GM18873 (cell line): ENCODE measurements around the gene TOMM70.
"Not testable (repeated sequence)": the region's sequence is repeated elsewhere in the genome, so short reads cannot be mapped to it uniquely, and the experiment has no call there.

Experiments
- ATAC-seq: cut with Tn5 transposase; IDR thresholded peaks from one replicate; pipeline ENCODE4 v1.9.1; 2021; ENCODE audit warnings: mild to moderate bottlenecking, moderate library complexity, moderate number of reproducible peaks; ENCODE audit not compliant: unreplicated experiment, low FRiP score

The TOMM70 gene

DNA sequence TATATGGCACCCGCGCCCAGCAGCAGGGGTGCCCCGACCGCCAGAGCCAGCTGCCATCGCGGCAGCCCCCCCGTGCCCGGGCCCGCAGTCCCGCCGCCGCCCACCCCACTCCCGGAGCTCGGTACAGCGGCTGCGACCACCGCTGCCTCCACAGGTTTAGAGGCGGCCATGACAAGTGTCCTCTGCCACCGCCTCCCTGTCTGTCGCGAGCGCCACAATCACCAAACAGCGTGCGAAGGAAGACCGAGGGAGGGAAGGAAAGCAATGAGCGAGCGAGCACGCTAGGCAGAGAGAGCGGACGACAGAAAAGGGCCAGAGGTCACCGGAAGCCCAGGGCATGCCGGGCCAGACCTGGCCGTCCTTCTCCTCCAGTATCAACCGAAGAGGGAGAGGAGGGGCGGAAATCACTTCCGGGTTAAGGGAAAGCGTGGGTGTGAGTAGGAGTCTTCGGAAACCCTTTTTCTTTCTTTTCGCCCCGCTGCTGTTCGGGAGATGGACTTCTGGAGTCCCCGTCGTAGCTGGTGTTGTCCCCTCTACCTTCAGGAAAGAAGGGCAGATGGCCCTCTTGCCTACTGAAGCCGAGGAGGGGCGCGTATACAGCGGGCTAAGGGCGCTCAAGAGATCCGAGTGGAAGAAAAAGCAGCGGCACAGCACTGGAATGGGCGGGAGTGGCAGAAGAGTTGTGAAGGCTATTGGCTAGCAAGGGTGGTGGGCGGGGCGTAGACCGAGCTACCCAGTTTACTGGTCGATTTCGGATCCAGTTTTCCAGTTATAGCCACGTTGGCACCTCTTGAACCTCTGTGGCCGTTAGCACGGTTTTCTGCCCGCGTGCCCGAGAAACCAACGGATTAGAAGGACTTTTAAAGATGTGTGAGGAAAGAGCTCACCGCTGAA is at the start of gene TOMM70, which contains the start of gene LNP1:
TSS of gene TOMM70 (minus strand) at position 310 of the 894 bp plus-strand sequence. CDS start at position 170, 140 bp downstream.
TSS of gene LNP1 (plus strand) at position 760 of the 894 bp plus-strand sequence. CDS start 28,191 bp downstream, outside the sequence.
- ATAC-seq = peak; percentile 89

DNA sequence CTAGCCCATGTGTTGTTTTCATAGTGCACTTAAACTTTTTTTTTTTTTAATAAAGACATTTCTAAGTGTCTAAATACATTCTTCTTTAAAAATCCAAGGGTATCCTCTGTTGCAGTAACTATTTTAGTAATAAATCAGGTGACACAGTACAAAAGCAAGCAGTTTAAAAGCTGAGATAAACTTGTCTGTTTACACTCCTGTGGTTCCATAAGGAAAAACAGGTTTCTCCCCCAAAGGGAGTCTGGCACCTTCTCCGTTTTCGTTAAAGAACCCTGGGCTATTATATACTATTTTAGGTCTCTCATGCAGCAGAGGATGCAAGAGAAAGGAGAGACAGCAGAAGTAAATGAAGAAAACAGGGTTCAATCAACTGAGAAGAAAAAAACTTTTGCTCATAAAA is 48.3 kb upstream of the TOMM70 start:
- no peak for ATAC-seq

DNA sequence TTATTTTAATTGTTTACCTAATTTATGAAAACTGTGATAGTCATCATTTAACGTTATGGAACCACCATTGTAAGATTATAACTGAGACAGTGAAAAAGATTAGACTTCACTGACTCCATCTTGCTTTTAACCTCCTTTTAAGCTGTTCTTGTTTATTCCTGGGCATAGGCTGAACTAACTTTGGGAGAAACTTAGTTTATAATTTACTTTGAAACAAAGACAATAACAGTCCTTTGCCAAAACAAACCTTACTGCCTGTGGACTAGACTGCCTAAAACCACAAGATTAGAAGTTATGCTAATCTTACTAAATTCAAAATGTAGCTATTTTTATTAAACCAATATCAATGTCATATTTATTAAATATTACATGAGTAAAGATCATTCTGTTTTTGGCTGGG is 47.2 kb upstream of the TOMM70 start:
- no peak for ATAC-seq

DNA sequence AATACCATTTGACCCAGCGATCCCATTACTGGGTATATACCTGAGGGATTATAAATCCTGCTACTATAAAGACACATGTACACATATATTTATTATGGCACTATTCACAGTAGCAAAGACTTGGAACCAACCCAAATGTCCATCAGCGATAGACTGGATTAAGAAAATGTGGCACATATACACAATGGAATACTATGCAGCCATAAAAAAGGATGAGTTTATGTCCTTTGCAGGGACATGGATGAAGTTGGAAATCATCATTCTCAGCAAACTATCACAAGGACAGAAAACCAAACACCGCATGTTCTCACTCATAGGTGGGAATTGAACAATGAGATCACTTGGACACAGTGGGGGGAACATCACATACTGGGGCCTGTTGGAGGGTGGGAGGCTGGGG is 46.2 kb upstream of the TOMM70 start:
- ATAC-seq = not testable (repeated sequence)

DNA sequence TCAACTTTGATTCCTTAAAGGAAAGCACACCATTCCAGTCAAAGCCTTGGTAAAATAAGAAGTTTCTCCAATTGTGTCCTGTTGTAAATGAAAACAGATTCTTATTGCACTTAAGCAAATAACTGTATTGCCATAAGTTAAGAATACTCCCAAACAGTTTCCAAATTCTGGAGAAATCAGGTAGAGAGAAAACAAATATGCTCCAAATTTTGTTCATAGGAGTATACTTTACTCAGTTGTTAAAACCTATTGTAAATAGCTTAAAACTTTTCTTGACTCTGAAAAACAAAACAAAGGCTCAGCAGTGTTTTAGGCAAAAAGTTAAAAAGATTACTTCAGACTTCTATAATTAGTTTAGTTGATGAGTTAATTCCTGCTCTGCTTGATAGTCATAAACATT is 42.8 kb upstream of the TOMM70 start:
- ATAC-seq = no peak

DNA sequence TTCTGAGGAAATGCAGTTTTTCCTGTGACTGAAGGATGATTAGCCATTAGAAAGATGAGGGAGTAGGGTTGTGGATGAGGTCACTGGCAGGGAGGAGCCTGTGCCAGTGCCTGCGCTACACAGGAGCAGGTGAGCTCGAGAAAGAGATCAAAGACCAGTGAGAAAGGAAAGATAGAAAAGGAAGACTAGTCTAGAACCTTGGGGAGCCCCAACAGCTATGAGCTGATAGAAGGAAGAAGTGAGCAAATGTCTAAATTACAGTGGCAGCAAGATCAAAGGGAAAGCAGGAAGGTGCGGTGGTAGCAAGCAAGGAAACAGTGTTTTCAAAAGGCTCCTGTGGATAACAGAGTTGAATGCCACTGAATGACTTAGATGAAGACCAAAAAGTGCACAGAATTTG is 40.0 kb upstream of the TOMM70 start:
- ATAC-seq = no peak

DNA sequence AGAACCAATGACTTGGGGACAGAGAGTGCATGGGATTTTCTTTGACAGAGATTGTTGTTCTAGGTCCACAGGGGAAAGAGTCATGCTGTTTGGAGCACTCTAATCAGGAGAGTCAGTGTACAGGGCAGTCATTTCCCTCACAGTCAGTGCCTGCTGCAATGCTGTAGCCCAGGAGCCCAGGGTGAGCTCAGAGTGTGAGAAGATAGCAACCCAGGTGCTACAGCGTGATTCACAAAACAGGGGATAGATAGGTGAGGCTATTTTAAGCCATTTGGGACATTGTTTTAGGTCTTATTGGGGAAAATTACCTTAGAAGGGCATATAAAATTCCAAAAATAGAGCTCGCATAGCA is 37.7 kb upstream of the TOMM70 start:
- ATAC-seq = no peak

DNA sequence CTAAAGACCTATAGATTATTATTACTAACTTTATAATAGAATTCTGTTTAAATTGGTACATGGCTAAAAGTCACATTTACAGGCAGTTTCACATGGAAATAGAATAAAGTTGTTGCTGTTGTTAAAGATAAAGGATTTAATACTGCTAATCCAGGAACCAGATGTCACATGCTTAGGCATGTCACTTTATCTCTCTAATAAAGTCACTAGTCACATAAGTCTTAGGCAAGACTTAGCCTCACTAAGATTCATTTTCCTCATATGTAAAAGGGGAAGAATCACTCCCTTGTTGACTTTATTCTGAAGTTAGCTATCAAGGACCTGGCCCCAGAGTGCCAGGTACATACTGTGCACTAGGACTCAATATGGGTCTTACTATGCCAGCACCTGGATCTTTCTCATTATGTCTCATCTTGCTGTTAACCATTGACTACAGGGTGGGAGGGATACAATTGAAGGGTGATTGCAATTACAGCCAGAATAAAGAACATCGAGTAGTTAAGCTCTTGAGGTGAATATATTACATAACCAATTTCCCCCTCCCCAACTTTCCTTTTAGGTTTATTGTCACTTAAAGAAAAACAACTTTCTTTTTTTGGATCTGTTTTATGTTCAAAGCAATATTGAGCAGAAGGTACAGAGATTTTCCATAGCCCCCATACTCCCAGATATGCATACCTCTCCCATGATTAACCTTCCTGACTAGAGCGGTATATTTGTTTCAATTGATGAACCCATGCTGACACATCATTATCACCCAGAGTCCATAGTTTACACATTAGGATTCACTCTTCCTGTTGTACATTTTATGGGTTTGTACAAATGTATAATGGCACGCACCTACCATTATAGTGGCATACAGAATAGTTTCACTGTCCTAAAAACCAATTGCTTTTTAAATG is 37.1 kb upstream of the TOMM70 start:
- no peak for ATAC-seq

DNA sequence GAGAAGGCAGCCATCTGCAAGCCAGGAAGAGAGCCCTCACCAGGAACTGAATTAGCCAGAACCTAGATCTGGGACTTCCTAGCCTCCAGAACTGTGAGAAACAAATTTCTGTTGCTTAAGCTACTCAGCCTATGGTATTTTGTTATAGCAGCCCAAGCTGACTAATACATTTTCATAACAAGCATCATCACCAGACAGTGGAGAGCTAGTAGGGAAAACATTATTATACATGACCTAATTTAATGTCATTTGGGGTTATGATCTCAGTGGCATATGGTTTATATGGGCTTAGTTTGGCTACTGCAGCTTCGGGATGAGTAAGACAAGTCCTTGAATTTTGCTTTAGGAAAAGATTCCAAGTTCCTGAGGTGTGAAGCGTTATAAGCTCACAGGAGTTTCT is 36.1 kb upstream of the TOMM70 start:
- no peak for ATAC-seq

DNA sequence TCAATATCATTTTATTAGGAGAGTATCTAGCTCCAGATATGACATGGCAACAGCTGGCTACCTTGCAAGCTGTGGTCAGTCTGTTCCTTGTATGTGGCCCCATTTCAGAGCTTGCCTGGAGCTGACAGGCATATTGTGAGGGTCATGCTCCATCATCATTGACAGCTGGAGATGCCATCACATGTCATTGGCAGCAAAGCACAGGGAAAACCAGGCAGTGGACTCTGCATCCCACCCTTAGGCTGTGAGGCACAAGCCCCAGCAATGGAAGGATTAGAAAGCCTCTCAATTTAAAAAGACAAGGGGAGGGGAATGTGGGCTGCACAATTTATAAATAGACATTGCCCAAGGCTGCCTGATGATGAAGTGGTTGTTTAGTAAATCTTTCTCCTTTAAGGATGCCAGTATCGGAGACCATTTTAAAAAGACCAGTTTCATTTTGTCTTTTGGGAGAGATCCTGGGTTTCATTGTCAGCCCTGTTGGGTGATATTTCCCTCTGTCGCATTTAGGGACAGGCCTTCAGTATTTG is 28.4 kb upstream of the TOMM70 start:
- no peak for ATAC-seq

DNA sequence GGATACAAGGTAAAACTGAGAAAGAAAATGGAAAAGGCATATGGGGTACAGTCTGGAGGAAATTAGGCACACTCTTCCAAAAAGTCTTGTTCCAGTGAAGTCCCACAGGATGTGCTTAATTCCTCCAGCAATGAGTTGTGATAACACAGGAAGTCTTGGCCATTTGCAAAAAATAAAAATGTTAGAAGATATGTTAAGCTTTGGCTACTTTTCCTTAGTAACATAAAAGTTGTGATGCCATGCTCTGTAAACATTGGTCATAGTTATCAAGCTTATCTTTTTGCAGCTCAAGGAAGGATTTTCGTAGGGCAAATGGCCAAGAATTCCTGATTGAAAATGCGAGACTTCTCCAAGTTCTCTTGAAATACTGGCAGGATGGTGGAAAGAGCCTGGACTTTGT is 26.8 kb upstream of the TOMM70 start:
- ATAC-seq = no peak

DNA sequence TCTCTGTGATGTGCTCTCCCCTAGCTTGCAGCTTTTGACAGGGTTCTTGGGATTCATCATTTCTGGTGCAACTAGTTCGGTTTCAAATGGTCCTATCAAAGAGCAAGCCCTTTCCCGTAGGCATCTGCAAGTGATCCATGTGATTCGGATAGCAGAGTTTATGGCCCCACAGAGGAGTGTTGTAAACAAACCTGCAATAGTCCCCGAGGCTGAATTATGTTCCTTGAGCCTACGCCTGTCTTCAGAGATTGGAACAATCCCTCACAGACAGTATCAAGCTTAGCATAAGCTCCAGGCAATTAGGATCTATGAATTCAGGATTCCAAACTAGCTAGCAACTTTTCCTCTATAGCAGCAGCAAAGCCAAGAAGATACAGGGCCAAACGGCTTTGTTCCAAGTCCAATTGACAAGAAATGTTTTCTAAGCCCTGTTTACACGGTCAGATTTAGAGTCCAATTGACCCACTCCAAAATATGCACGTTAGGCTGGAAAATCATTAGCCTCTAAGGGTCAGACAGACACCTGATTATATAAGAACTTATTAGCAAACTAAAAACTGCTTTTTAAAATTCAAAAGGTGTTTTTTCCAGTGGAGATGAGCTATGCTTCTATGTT is 25.3 kb upstream of the TOMM70 start:
- no peak for ATAC-seq

DNA sequence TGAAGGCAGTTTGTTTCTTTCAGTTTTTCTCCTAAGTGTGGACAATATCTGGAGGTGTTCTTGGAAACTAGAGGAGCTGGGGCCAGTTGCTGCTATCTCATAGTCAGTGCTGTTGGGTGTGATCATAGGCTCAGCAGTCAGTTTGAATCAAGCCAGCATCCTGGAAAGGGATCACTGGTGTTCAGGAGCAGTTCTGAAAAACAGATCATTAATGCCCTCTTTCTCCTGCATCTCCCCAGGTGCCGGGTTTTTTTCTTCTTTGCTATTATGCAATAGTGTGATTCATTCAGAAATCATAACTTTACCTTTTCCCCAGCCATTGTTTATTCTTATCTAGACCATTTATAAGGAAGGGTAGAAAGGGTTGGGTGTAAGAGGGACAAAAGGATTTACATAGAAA is 24.4 kb upstream of the TOMM70 start:
- ATAC-seq = no peak

DNA sequence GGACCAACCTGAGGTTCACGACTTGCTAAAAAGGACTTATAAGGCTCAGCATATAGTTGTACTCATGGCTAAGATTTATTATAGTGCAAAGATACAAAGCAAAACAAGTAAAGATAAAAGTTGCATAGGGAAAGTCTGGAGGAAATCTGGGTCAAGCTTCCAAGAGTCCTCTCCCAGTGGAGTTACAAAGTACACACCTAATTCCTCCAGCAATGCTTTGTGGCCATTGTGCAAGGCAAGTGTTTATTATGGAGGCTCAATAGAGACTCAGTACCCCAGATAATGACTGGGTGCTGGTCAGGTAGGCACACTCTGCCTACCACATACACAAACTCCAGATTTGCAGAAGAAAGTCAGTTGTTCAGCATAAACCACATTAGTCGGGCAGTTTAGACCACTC is 23.4 kb upstream of the TOMM70 start:
- ATAC-seq = no peak

DNA sequence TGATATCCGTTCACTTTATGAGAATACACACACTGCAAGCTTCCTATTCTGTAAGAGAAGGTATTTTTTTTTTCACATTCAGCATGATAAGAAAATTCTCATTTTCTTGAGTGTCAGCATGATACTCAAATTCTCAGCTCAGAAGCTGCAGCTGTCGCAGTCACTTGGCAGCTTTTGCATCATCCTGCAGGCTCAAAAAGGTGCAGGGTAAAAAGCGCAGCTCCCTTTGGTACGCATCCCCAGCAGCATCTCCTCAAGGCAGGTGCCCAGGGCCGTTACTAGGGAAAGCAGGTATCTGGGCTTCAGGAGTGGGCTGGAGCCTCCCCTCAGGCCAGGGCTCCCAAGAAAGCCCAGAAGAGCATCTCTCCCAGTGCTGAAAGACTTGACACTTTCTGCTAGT is 22.7 kb upstream of the TOMM70 start:
- no peak for ATAC-seq

DNA sequence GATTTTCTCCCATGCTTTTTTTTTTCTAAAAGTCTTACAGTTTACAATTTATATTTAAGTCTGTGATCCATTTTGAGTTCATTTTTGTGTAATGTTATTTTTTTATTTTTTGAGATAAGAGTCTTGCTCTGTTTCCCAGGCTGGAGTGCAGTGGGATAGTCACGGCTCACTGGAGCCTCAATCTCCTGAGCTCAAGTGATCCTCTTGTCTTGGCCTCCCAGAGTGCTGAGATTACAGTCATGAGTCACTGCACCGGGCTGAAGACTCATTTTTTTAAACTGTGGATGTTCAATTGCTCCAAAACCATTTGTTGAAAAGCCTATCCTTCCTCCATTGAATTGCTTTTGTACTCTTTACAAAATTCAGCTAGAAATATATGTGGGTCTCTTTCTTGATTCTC is 20.0 kb upstream of the TOMM70 start:
- ATAC-seq = no peak

DNA sequence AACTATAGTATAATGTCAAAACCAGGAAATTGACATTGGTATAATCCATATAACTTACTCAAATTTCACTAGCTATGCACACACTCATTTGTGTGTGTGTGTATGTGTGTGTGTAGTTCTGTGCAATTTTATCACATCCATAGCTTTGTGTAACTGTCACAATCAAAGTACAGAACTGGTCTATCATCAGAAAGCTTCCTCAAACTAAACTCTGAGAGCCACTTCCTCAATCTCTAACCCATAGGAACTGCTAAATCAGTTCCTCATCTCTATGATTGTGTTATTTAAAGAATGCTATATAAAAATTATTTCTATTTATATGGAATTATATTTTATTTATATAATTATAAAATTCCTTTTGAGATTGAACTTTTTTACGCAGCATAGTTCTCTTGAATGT is 18.5 kb upstream of the TOMM70 start:
- ATAC-seq = no peak

DNA sequence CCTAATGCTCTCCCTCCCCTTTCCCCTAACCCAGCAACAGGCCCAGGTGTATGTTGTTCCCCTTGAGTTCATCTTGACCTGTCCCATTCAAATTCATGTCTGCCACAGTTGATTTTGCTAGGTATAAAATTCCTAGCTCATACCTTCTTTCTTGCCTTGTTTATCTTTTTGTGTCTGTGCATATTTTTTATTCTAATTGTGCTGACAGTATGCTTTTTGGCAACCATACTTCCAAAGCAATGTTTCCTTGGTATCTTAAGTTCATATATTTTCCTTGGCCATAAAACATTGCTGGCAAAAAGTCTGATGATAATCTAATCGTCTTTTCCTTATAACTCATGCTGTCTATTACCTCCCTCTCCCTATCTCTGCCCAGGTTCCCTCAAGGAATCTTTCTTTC is 16.0 kb upstream of the TOMM70 start:
- no peak for ATAC-seq

DNA sequence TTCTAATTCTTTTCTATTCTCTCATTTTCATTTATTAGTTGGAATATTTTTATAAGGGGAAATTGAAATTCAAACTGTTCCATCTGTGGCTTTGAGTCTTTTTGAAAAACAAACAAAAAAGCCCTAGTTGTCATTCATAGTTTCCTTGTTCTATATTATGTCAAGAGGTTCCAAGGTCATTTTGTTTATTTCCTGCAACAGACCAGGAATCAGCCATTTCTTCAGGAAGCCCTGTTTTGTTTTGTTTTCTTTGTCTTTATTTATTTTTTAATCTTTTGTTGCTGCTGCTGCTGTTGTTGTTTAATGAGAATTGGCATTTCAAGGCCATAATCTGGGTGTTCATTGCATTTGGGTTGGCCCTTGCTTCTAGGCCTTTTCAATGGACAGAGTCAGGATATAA is 15.3 kb upstream of the TOMM70 start:
- ATAC-seq = no peak

DNA sequence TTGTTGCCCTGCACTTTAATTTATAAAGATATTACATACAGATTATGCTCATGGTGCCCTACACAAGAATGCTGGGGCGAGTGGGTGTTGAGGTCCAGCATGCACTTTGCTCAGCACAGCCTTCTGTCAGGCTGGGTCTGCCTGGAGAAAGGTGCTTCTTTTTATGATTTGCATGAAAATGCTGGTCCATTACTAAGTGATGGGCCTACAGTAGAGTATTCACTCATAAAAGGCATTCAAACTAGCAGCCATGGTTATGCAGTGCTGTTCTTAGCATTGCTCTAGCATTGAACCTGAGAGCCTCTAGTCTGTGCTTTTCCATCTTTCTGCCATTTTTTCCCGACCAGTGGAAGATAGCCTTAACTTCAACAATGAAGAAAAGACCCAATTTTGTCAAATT is 12.7 kb upstream of the TOMM70 start:
- no peak for ATAC-seq
